Cardiac septum (tissue), 1 donor: ENCODE results near the gene BCS1L. TPM values are rescaled to one million over a fixed set of nuclear protein-coding genes. Genes with fewer than 3 reads are reported as not detected.
A peak's percentile ranks its signal among the peaks of the same experiment; 100 is the strongest.

Source experiments
- DNase-seq: peaks from one replicate; pipeline ENCODE4 v3.0.0-alpha.2; 2020; ENCODE audit warnings: low spot score
- intact Hi-C: fragments of 100-400 bp; cut with DNase I; formaldehyde crosslinking; loops from one replicate; pipeline ENCODE4 v1.14.0; 2022
- total RNA-seq: library from RNA; stranded (reverse); fragmentation: NEBNext Ultra II Directional; extraction: Animal tissue kit (Norgen Biotek cat#: 25700); gene quantifications from one replicate; pipeline ENCODE4 v1.2.1, GENCODE V29; 2021
- donor health status: DM: no; HTN: no; CAD: no.

The BCS1L gene
- total RNA-seq, 1 donor from 2014 or later = 36.1 TPM

- DNase-seq = no peak
- intact Hi-C loops = loop anchor here (5.0 kb wide), 2 partner anchors 72 to 122 kb away; partner anchors contain the start of genes CYP27A1 and PRKAG3
Measured at GRCh38 chr2:218710334-218710686, 50.8 kb downstream of the BCS1L start.

- intact Hi-C loops = loop anchor here (1.0 to 5.0 kb wide), 3 partner anchors 71 to 136 kb away; partner anchors contain the start of genes CYP27A1 and PRKAG3
- peak; percentile 99 for DNase-seq
Measured at GRCh38 chr2:218710687-218711549, 51.4 kb downstream of the BCS1L start, which contains the start of gene TTLL4. Gene TTLL4 (plus strand): TSS chr2:218710835. CDS start chr2:218737677, 26,842 bp downstream.

GRCh38 chr2:218711550-218711929 is 52.1 kb downstream of the BCS1L start:
- intact Hi-C loops = loop anchor here (1.0 to 5.0 kb wide), 3 partner anchors 71 to 136 kb away; partner anchors contain the start of genes CYP27A1 and PRKAG3
- no peak for DNase-seq

Other genes with a start within 250 kb of the BCS1L start
- not detected for gene VIL1, start 240.6 kb upstream of the BCS1L start, total RNA-seq
- 7.1 TPM for gene USP37, start 91.3 kb upstream of the BCS1L start, total RNA-seq
- gene CNOT9, start 90.8 kb upstream of the BCS1L start, total RNA-seq = 20.9 TPM
- 0.67 TPM for gene PLCD4, start 51.8 kb upstream of the BCS1L start, total RNA-seq
- 21.3 TPM for gene ZNF142, start 60 bp upstream of the BCS1L start, total RNA-seq
- gene RNF25, start 12.3 kb downstream of the BCS1L start, total RNA-seq = 17.5 TPM
- 9.0 TPM for gene STK36, start 12.4 kb downstream of the BCS1L start, total RNA-seq
- gene TTLL4, start 51.2 kb downstream of the BCS1L start, total RNA-seq = 8.6 TPM
- 5.2 TPM for gene CYP27A1, start 122.5 kb downstream of the BCS1L start, total RNA-seq
- 0.13 TPM for gene PRKAG3, start 172.1 kb downstream of the BCS1L start, total RNA-seq
- gene WNT6, start 200.1 kb downstream of the BCS1L start, total RNA-seq = 0.46 TPM
- gene WNT10A, start 221.2 kb downstream of the BCS1L start, total RNA-seq = not detected